Activated CD4-positive, CD25-positive, alpha-beta regulatory T cell treated with anti-CD3 and anti-CD28 coated beads, Interleukin-2, amount 50 U/mL, for 24 hours (primary cell): Measurements from ENCODE around the gene CCDC3.
"Not testable (repeated sequence)": the region's sequence is repeated elsewhere in the genome, so short reads cannot be mapped to it uniquely, and the experiment has no call there.

Experiments used
- ATAC-seq, 2 donors: fragments of 150-1000 bp; cut with Tn5 transposase; one replicate each; pipeline ENCODE4 v1.10.0; 2021; ENCODE audit warnings: mild to moderate bottlenecking in 1 of 2, moderate library complexity in 1 of 2

CCDC3 gene

GRCh38 chr10:12999849-13000248 is 1.7 kb downstream of the CCDC3 start:
- ATAC-seq: no peak

GRCh38 chr10:12995425-12995861 is 6.1 kb downstream of the CCDC3 start:
- ATAC-seq: no peak

GRCh38 chr10:12993595-12993994 is 7.9 kb downstream of the CCDC3 start:
- no peak for ATAC-seq

- ATAC-seq: no peak
Observed at GRCh38 chr10:12985347-12985746, 16.2 kb downstream of the CCDC3 start.

- ATAC-seq: no peak
Observed at GRCh38 chr10:12984165-12984747, 17.3 kb downstream of the CCDC3 start.

- not testable (repeated sequence) for ATAC-seq
Observed at GRCh38 chr10:12983568-12983967, 17.9 kb downstream of the CCDC3 start.

- ATAC-seq: no peak
Observed at GRCh38 chr10:12981570-12981969, 19.9 kb downstream of the CCDC3 start.

GRCh38 chr10:12980713-12981306 is 20.7 kb downstream of the CCDC3 start:
- ATAC-seq: no peak

GRCh38 chr10:12980102-12980661 is 21.3 kb downstream of the CCDC3 start:
- ATAC-seq: no peak

GRCh38 chr10:12978891-12979290 is 22.6 kb downstream of the CCDC3 start:
- ATAC-seq: no peak

GRCh38 chr10:12975906-12976305 is 25.6 kb downstream of the CCDC3 start:
- no peak for ATAC-seq

GRCh38 chr10:12975266-12975665 is 26.2 kb downstream of the CCDC3 start:
- no peak for ATAC-seq

- no peak for ATAC-seq
Observed at GRCh38 chr10:12974491-12975199, 26.9 kb downstream of the CCDC3 start.

GRCh38 chr10:12974078-12974477 is 27.4 kb downstream of the CCDC3 start:
- ATAC-seq: no peak

GRCh38 chr10:12973149-12973718 is 28.3 kb downstream of the CCDC3 start:
- no peak for ATAC-seq

GRCh38 chr10:12972146-12972545 is 29.4 kb downstream of the CCDC3 start:
- no peak for ATAC-seq

GRCh38 chr10:12971001-12971788 is 30.3 kb downstream of the CCDC3 start:
- ATAC-seq: peak in 1 of 2 donors; percentile 10

- no peak for ATAC-seq
Observed at GRCh38 chr10:12969951-12970350, 31.6 kb downstream of the CCDC3 start.

- ATAC-seq: peak; percentile 36 to 51
Observed at GRCh38 chr10:12966067-12966466, 35.4 kb downstream of the CCDC3 start.

GRCh38 chr10:12965571-12965970 is 35.9 kb downstream of the CCDC3 start:
- ATAC-seq: no peak

GRCh38 chr10:12962556-12962955 is 39.0 kb downstream of the CCDC3 start:
- ATAC-seq: no peak

GRCh38 chr10:12961416-12962205 is 39.9 kb downstream of the CCDC3 start:
- ATAC-seq: no peak
